ENCODE measurements around the gene NUBP2. TPM values are rescaled to one million over a fixed set of nuclear protein-coding genes. Genes with fewer than 3 reads are reported as not detected.

The NUBP2 gene
- total RNA-seq, 4 donors from 2014 or later = 15.3 to 165 (median 59.6) TPM

DNA sequence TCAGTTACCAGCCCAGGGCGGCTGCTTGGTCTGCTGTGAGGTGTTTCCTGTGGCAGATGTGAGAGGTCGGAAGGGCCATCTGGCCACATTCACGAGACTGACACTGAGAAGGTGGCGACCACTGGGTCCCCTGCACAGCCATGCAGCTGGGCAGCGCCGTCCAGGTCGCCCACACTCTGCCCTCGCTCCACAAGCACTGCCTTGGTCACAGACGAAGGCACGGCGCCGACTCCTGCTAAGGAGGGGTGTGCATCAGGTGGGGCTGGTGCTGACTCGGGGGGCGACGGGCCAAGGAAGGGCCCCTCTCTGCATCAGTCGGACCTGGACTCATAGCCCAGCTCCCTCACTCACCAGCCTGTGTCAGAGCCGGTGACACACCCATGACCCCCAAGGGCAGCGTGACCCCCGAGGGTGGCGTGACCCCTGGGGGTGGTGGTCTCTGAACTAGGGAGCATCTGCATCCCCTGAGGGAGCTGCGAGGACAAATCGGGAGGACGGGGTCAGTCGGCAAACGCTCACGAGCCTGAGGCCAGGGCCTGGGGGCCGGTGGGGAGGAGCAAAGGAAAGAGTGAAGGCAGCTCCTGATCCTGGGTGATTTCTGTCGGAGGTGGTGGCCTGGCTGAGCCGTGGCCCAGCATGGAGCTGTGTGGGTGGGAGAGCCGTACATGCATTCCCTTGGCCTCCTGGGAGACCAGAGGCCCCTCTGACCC is 41.8 kb upstream of the NUBP2 start:
- no peaks in the 10 kb centered on the region for H3K9me3 ChIP-seq
- DNase-seq = no peak
- intact Hi-C loops (cut with DNase I; ENCODE audit: low total_unique reads) = no loop called here
- no peak overlapping the region for H3K27ac ChIP-seq
- TF ChIP-seq EP300 (IDR thresholded peaks at IDR 0.05; ENCODE audit: low read depth) = no peak
- TF ChIP-seq, protein P1, sequence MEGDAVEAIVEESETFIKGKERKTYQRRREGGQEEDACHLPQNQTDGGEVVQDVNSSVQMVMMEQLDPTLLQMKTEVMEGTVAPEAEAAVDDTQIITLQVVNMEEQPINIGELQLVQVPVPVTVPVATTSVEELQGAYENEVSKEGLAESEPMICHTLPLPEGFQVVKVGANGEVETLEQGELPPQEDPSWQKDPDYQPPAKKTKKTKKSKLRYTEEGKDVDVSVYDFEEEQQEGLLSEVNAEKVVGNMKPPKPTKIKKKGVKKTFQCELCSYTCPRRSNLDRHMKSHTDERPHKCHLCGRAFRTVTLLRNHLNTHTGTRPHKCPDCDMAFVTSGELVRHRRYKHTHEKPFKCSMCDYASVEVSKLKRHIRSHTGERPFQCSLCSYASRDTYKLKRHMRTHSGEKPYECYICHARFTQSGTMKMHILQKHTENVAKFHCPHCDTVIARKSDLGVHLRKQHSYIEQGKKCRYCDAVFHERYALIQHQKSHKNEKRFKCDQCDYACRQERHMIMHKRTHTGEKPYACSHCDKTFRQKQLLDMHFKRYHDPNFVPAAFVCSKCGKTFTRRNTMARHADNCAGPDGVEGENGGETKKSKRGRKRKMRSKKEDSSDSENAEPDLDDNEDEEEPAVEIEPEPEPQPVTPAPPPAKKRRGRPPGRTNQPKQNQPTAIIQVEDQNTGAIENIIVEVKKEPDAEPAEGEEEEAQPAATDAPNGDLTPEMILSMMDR (IDR thresholded peaks at IDR 0.05) = no peak
- no peak for TF ChIP-seq POLR2AphosphoS5 (IDR thresholded peaks at IDR 0.05)
- no peak for TF ChIP-seq POLR2A (IDR thresholded peaks at IDR 0.05)
- H3K4me3 ChIP-seq = no peak overlapping the region
- 95% methylated on average over 23 of the region's 30 CpGs; no CpG with 5 or more reads in 1 of the 2 donors for WGBS, 2 donors (ENCODE audit: low coverage in 1 of 2)
- H3K4me1 ChIP-seq = no peaks in the 10 kb centered on the region
- H3K36me3 ChIP-seq = peaks cover 0 to 9% (median 2%) of the 10 kb centered on the region in 4 donors
- no peaks in the 10 kb centered on the region for H3K27me3 ChIP-seq
- in situ Hi-C loops (cut with MboI; ENCODE audit: low pct_ligation_motif_present in 1 of 4, low pct_unique_long_range_greater_than_20kb in 1 of 4, low sequenced_read_pairs in 3 of 4) = no loop called here

DNA sequence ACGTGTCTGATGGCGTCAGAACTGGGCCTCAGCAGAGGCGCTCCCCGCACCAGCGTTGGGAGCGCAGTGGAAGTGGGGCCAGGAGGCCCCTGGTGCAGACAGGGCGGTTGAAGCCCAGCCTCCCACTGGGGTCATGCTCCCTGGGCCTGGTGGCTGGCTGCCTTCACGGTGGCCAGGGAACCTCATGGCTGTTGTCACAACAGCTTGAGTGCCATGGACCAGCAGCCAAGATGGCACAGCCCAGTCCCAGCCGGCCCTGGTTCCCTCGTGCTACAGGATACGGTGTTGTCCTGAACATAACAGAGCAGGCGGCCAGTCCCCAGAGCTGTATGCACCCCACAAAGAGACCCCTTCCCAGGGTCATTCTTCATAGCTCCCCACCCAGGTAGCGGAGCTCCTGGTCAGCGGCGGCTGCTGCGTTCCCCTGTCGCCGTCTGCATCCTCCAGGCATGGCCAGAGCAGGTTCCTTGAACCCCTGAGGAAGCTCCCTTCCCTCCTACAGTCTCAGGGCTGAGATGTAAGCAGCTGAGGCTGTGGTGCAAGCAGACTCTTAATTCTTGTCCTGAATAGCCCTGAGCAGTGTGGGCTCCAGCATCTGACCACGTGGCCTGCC is 41.1 kb upstream of the NUBP2 start:
- 95 to 100% methylated on average over 1 to 15 of the region's 19 CpGs for WGBS, 2 donors (ENCODE audit: low coverage in 1 of 2)
- TF ChIP-seq, protein P1 (IDR thresholded peaks at IDR 0.05) = no peak
- TF ChIP-seq POLR2AphosphoS5 (IDR thresholded peaks at IDR 0.05) (no peak), EP300 (IDR thresholded peaks at IDR 0.05; ENCODE audit: low read depth) (no peak), POLR2A (IDR thresholded peaks at IDR 0.05) (no peak)
- Histone ChIP-seq H3K27me3 (no peaks in the 10 kb centered on the region), H3K27ac (no peak overlapping the region), H3K9me3 (no peaks in the 10 kb centered on the region), H3K36me3 (peaks cover 0 to 9% (median 2%) of the 10 kb centered on the region in 4 donors), H3K4me1 (no peaks in the 10 kb centered on the region), H3K4me3 (no peak overlapping the region)
- intact Hi-C loops (cut with DNase I; ENCODE audit: low total_unique reads) (no loop called here), in situ Hi-C loops (cut with MboI; ENCODE audit: low pct_ligation_motif_present in 1 of 4, low pct_unique_long_range_greater_than_20kb in 1 of 4, low sequenced_read_pairs in 3 of 4) (no loop called here)
- no peak for DNase-seq

DNA sequence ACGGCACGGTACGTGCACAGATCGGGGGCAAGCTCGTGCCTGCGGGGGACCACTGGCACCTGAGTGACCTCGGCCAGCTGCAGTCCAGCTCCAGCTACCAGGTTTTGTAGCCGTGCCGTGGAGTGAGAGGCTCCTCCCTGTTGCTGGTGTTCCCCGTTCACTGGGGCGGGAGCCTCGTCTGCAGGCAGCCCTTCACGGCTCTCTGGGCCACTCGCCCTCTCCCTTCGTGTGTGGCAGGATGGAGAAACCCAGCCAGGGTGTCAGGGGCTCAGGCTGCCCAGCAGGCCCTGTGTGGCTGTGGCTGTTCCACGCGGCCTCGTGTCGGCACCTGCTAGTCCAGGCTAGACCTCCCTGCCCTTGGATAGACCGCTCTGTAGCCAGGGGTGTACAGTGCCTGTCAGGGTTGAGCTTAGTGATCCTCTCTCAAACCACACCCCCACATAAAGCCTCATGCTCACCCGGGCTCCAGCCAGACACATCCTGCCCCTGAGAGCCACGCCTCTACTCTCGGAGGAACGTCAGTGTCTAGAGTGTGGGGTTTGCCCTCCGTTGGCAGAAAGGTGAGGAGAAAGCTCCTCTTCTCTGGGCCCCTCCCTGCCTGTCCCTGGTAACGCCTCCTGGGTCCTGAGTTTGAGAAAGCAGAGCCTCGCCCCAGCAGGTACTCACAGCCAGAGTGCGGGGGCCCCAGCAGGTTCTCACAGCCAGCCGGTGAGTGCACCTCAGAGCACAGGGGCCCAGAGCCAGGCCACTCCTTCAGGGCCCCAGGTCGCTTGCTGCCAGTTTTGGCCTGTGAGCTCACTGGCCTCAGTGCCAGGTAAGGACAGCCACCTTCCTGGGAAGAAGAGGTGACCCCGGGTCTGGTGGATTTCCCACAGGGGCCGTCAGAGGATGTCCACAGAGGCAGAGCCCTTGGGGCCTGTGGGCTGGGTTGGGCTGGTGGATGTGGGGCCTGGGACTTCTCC is 39.1 kb upstream of the NUBP2 start:
- in situ Hi-C loops (cut with MboI; ENCODE audit: low pct_ligation_motif_present in 1 of 4, low pct_unique_long_range_greater_than_20kb in 1 of 4, low sequenced_read_pairs in 3 of 4) (no loop called here), intact Hi-C loops (cut with DNase I; ENCODE audit: low total_unique reads) (no loop called here)
- Histone ChIP-seq H3K27me3 (no peaks in the 10 kb centered on the region), H3K27ac (no peak overlapping the region), H3K9me3 (no peaks in the 10 kb centered on the region), H3K4me1 (no peaks in the 10 kb centered on the region), H3K36me3 (peaks cover 0 to 16% (median 4%) of the 10 kb centered on the region in 4 donors), H3K4me3 (no peak overlapping the region)
- 91% methylated on average over 32 of the region's 32 CpGs; no CpG with 5 or more reads in 1 of the 2 donors for WGBS, 2 donors (ENCODE audit: low coverage in 1 of 2)
- TF ChIP-seq EP300 (IDR thresholded peaks at IDR 0.05; ENCODE audit: low read depth) (no peak), POLR2AphosphoS5 (IDR thresholded peaks at IDR 0.05) (no peak), POLR2A (IDR thresholded peaks at IDR 0.05) (no peak)
- TF ChIP-seq, protein P1 (IDR thresholded peaks at IDR 0.05) = no peak
- no peak for DNase-seq

All from transverse colon (tissue), 4 donors.